IMR-90 (cell line): ENCODE measurements around the gene PI4KA.

Experiments
- BHLHE40 ChIP-seq: fragments of 150-350 bp; IDR thresholded peaks from 2 replicates; pipeline ENCODE4 v1.6.1; 2016; ENCODE audit warnings: mild to moderate bottlenecking, low read depth, low read length
- CEBPB ChIP-seq: IDR thresholded peaks from 2 replicates; pipeline ENCODE4 v1.6.1; 2012; ENCODE audit warnings: low read depth, low read length, improper control_type of control experiment
- CTCF ChIP-seq: conservative IDR thresholded peaks from 2 replicates; pipeline ENCODE4 v1.5.1; 2012; ENCODE audit warnings: mild to moderate bottlenecking, low read depth, low read length, improper control_type of control experiment
- FOS ChIP-seq: fragments of 150-350 bp; IDR thresholded peaks from 2 replicates; pipeline ENCODE4 v1.6.1; 2016; ENCODE audit warnings: low read depth, low read length
- MAFK ChIP-seq: IDR thresholded peaks from 2 replicates; pipeline ENCODE4 v1.6.1; 2012; ENCODE audit warnings: low read depth, low read length, improper control_type of control experiment
- MAZ ChIP-seq: IDR thresholded peaks from 2 replicates; pipeline ENCODE4 v1.6.1; 2012; ENCODE audit warnings: low read depth, mild to moderate bottlenecking, low read length, improper control_type of control experiment, moderate library complexity, borderline replicate concordance
- MXI1 ChIP-seq: IDR thresholded peaks from 2 replicates; pipeline ENCODE4 v1.6.1; 2012; ENCODE audit warnings: low read depth, mild to moderate bottlenecking, low read length, moderate library complexity, borderline replicate concordance
- POLR2A ChIP-seq: IDR thresholded peaks from 2 replicates; pipeline ENCODE4 v1.6.1; 2012; ENCODE audit warnings: mild to moderate bottlenecking, low read depth, low read length
- RAD21 ChIP-seq: IDR thresholded peaks from 2 replicates; pipeline ENCODE4 v1.6.1; 2012; ENCODE audit warnings: low read length, improper control_type of control experiment
- RCOR1 ChIP-seq: IDR thresholded peaks from 2 replicates; pipeline ENCODE4 v1.6.1; 2012; ENCODE audit warnings: mild to moderate bottlenecking, low read length, improper control_type of control experiment; ENCODE audit not compliant: insufficient replicate concordance
- SMC3 ChIP-seq: fragments of 150-350 bp; IDR thresholded peaks from 2 replicates; pipeline ENCODE4 v1.6.1; 2016; ENCODE audit warnings: low read depth, mild to moderate bottlenecking, antibody characterized with exemption, low read length, moderate library complexity
- USF2 ChIP-seq: fragments of 150-350 bp; IDR thresholded peaks from 2 replicates; pipeline ENCODE4 v1.6.1; 2017; ENCODE audit warnings: mild to moderate bottlenecking, antibody characterized with exemption, low read length, low read depth

- TF ChIP-seq CTCF (no peak), POLR2A (no peak), SMC3 (no peak), MAZ (no peak), CEBPB (no peak), BHLHE40 (no peak), RCOR1 (no peak), RAD21 (no peak), MAFK (no peak), MXI1 (no peak), FOS (no peak), USF2 (no peak)
These were observed 96.3 kb downstream of the PI4KA start for GRCh38 chr22:20762233-20762796.
